ENCODE data around the gene LSR. TPM values are rescaled to one million over a fixed set of nuclear protein-coding genes. Genes with fewer than 3 reads are reported as not detected.

LSR gene
- total RNA-seq, 4 donors from 2014 or later: 67.4 to 105 (median 80.8) TPM

DNA sequence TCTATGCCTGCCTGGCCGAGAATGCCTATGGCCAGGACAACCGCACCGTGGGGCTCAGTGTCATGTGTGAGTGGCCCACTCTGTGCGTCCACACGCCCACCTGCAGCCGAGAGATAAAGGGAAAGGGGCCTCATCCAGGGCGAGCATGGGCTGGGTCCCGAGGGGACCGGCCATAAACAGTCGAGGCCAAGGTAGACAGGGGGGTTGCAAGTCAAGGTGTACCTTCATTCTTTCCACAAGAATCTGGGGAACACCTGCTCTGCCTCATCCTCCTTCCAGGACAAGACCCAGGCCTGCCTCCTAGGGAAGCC lies 51.5 kb downstream of the LSR start:
- Histone ChIP-seq H3K9me3 (no peaks in the 10 kb centered on the region), H3K4me3 (no peak overlapping the region), H3K27ac (no peak overlapping the region), H3K36me3 (no peaks in the 10 kb centered on the region), H3K4me1 (no peaks in the 10 kb centered on the region), H3K27me3 (peaks cover 52% of the 10 kb centered on the region)
- DNase-seq (ENCODE audit: low spot score in 2 of 2): no peak
- 64% methylated on average over 6 of the region's 10 CpGs for WGBS
- TF ChIP-seq CTCF (IDR thresholded peaks at IDR 0.05): no peak
- TF ChIP-seq POLR2AphosphoS5 (IDR thresholded peaks at IDR 0.05): no peak
- no peak for TF ChIP-seq EP300 (IDR thresholded peaks at IDR 0.05)
- no peak for TF ChIP-seq POLR2A (IDR thresholded peaks at IDR 0.05)

DNA sequence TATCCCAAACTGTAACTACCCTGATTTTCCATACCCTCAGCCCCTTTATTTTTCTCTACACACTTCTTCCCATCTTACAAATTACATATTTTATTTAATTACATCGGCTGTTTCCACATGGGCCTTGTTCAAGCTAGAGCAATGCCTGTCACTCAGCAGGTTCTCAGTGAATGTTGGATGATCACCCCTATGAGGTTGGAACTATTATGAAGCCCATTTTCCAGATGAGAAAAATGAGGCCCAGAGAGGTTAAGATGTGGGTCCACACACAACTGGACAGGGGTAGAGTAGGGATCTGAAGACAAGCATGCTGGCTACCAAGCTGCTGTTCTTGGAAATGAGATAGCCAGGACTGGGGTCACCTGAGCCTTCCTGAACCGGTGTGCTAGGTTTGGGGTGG lies 53.2 kb downstream of the LSR start:
- Histone ChIP-seq H3K27me3 (peaks cover 38% of the 10 kb centered on the region), H3K27ac (no peak overlapping the region), H3K36me3 (no peaks in the 10 kb centered on the region), H3K4me3 (no peak overlapping the region), H3K9me3 (no peaks in the 10 kb centered on the region), H3K4me1 (no peaks in the 10 kb centered on the region)
- TF ChIP-seq POLR2AphosphoS5 (IDR thresholded peaks at IDR 0.05) (no peak), CTCF (IDR thresholded peaks at IDR 0.05) (no peak), POLR2A (IDR thresholded peaks at IDR 0.05) (no peak), EP300 (IDR thresholded peaks at IDR 0.05) (no peak)
- WGBS: 89% methylated on average over 2 of the region's 2 CpGs
- no peak for DNase-seq (ENCODE audit: low spot score in 2 of 2)

DNA sequence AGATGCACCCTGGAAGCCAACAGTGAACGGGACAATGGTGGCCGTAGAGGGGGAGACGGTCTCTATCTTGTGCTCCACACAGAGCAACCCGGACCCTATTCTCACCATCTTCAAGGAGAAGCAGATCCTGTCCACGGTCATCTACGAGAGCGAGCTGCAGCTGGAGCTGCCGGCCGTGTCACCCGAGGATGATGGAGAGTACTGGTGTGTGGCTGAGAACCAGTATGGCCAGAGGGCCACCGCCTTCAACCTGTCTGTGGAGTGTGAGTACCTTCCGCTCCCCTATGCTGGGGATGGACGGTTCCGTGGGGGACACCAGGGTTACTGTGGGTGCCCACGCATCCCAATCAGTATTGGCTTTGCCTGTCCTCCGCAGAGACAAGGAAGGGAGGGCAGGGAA lies 53.6 kb downstream of the LSR start:
- no peak overlapping the region for H3K27ac ChIP-seq
- no peaks in the 10 kb centered on the region for H3K9me3 ChIP-seq
- no peak for TF ChIP-seq CTCF (IDR thresholded peaks at IDR 0.05)
- DNase-seq (ENCODE audit: low spot score in 2 of 2): peak in 1 of 2 donors; percentile 28
- H3K4me3 ChIP-seq: no peak overlapping the region
- H3K27me3 ChIP-seq: peaks cover 35% of the 10 kb centered on the region
- H3K4me1 ChIP-seq: no peaks in the 10 kb centered on the region
- no peaks in the 10 kb centered on the region for H3K36me3 ChIP-seq
- WGBS: 81% methylated on average over 16 of the region's 16 CpGs

GRCh38 chr19:35303357-35303915 lies 54.6 kb downstream of the LSR start:
- Histone ChIP-seq H3K9me3 (no peaks in the 10 kb centered on the region), H3K27me3 (peaks cover 27% of the 10 kb centered on the region), H3K4me1 (no peaks in the 10 kb centered on the region), H3K4me3 (no peak overlapping the region), H3K27ac (no peak overlapping the region), H3K36me3 (no peaks in the 10 kb centered on the region)
- peak in 1 of 2 donors; percentile 24 for DNase-seq (ENCODE audit: low spot score in 2 of 2)
- 83% methylated on average over 6 of the region's 6 CpGs for WGBS
- TF ChIP-seq POLR2AphosphoS5 (IDR thresholded peaks at IDR 0.05) (no peak), POLR2A (IDR thresholded peaks at IDR 0.05) (no peak), EP300 (IDR thresholded peaks at IDR 0.05) (no peak), CTCF (IDR thresholded peaks at IDR 0.05) (no peak)

GRCh38 chr19:35304036-35304435 lies 55.2 kb downstream of the LSR start:
- no peaks in the 10 kb centered on the region for H3K9me3 ChIP-seq
- DNase-seq (ENCODE audit: low spot score in 2 of 2): peak in 1 of 2 donors; percentile 38
- H3K4me1 ChIP-seq: no peaks in the 10 kb centered on the region
- no peaks in the 10 kb centered on the region for H3K36me3 ChIP-seq
- no peak overlapping the region for H3K27ac ChIP-seq
- WGBS: 79% methylated on average over 11 of the region's 11 CpGs
- H3K27me3 ChIP-seq: peaks cover 26% of the 10 kb centered on the region
- H3K4me3 ChIP-seq: no peak overlapping the region
- no peak for TF ChIP-seq POLR2A (IDR thresholded peaks at IDR 0.05)
- no peak for TF ChIP-seq EP300 (IDR thresholded peaks at IDR 0.05)
- no peak for TF ChIP-seq CTCF (IDR thresholded peaks at IDR 0.05)
- no peak for TF ChIP-seq POLR2AphosphoS5 (IDR thresholded peaks at IDR 0.05)

Data from suprapubic skin (tissue), 4 donors.